Breast epithelium (tissue), 4 donors: Measurements from ENCODE around the gene GALNT8. TPM values are rescaled to one million over a fixed set of nuclear protein-coding genes. Genes with fewer than 3 reads are reported as not detected.

Experiments used
- DNase-seq, 2 donors: peaks; one replicate each; pipeline ENCODE4 v3.0.0-alpha.2; 2019; ENCODE audit warnings: low spot score in 2 of 2
- H3K27ac ChIP-seq, 2 donors: fragments of 200-600 bp; sonication (generic) in 1 of 2; one replicate each; pipeline ENCODE4 v1.5.1; 2016 to 2019; ENCODE audit warnings: mild to moderate bottlenecking in 1 of 2
- H3K27me3 ChIP-seq, 2 donors: fragments of 200-600 bp; sonication (generic) in 1 of 2; one replicate each; pipeline versions ENCODE4 v1.5.1 to v1.6.0; 2017 to 2019; ENCODE audit warnings: control low read depth in 1 of 2, mild to moderate bottlenecking in 1 of 2
- H3K36me3 ChIP-seq: fragments of 200-600 bp; one replicate; pipeline ENCODE4 v1.5.1; 2019
- H3K4me1 ChIP-seq, 2 donors: fragments of 200-600 bp; sonication (generic); one replicate each; pipeline ENCODE4 v1.5.1; 2016 to 2019; ENCODE audit warnings: control low read depth in 1 of 2
- H3K4me3 ChIP-seq, 3 donors: fragments of 200-600 bp; sonication (generic); 1 replicate in 2 of 3; 2 replicates in 1 of 3; pipeline ENCODE4 v1.5.1; 2016 to 2019; ENCODE audit warnings: mild to moderate bottlenecking in 3 of 3, moderate library complexity in 2 of 3
- H3K9me3 ChIP-seq, 2 donors: fragments of 200-600 bp; sonication (generic) in 1 of 2; one replicate each; pipeline ENCODE4 v1.5.1; 2016 to 2019; ENCODE audit warnings: control low read depth in 1 of 2
- CTCF ChIP-seq, 3 donors: fragments of 450-650 bp; IDR thresholded peaks; one replicate each; pipeline ENCODE4 v1.5.1; 2016 to 2017; ENCODE audit warnings: antibody characterized with exemption in 3 of 3, mild to moderate bottlenecking in 3 of 3, moderate library complexity in 3 of 3
- POLR2A ChIP-seq: fragments of 450-650 bp; IDR thresholded peaks from one replicate; pipeline ENCODE4 v1.6.1; 2016; ENCODE audit warnings: antibody characterized with exemption, mild to moderate bottlenecking, moderate library complexity
- POLR2AphosphoS5 ChIP-seq, 3 donors: sonication (generic); formaldehyde crosslinking; IDR thresholded peaks; one replicate each; pipeline ENCODE4 v1.6.1; 2017; ENCODE audit warnings: antibody characterized with exemption in 3 of 3
- intact Hi-C: fragments of 100-400 bp; cut with DNase I; formaldehyde crosslinking; loops from one replicate; pipeline ENCODE4 v1.15.1; 2023; ENCODE audit warnings: low total_unique reads
- total RNA-seq, 3 donors: library from RNA; depleted of rRNA; stranded (reverse); fragments of >200 nt; gene quantifications; one replicate each; pipeline ENCODE4 v1.1.0, GENCODE V29; 2016

Gene GALNT8
- total RNA-seq, 3 donors from 2014 or later: 1.3 to 2.7 (median 1.6) TPM

- no peaks in the 10 kb centered on the region for H3K4me1 ChIP-seq
- no peaks in the 10 kb centered on the region for H3K27me3 ChIP-seq
- no peaks in the 10 kb centered on the region for H3K36me3 ChIP-seq
- intact Hi-C loops: no loop called here
- H3K4me3 ChIP-seq: no peak overlapping the region
- H3K27ac ChIP-seq: no peak overlapping the region
- DNase-seq: no peak
- TF ChIP-seq POLR2AphosphoS5 (IDR thresholded peaks at IDR 0.05): no peak
- TF ChIP-seq CTCF (IDR thresholded peaks at IDR 0.05): no peak
- no peak for TF ChIP-seq POLR2A
- no peaks in the 10 kb centered on the region for H3K9me3 ChIP-seq
Observed at GRCh38 chr12:4723226-4723625, 3.0 kb downstream of the GALNT8 start.

GRCh38 chr12:4725057-4725456 is 4.9 kb downstream of the GALNT8 start:
- Histone ChIP-seq H3K4me3 (no peak overlapping the region), H3K27me3 (no peaks in the 10 kb centered on the region), H3K9me3 (no peaks in the 10 kb centered on the region), H3K4me1 (no peaks in the 10 kb centered on the region), H3K27ac (no peak overlapping the region), H3K36me3 (no peaks in the 10 kb centered on the region)
- TF ChIP-seq CTCF (IDR thresholded peaks at IDR 0.05) (no peak), POLR2AphosphoS5 (IDR thresholded peaks at IDR 0.05) (no peak), POLR2A (no peak)
- intact Hi-C loops: no loop called here
- no peak for DNase-seq

- Histone ChIP-seq H3K4me1 (no peaks in the 10 kb centered on the region), H3K9me3 (no peaks in the 10 kb centered on the region), H3K27me3 (no peaks in the 10 kb centered on the region), H3K27ac (no peak overlapping the region), H3K4me3 (no peak overlapping the region), H3K36me3 (no peaks in the 10 kb centered on the region)
- TF ChIP-seq POLR2A (no peak), POLR2AphosphoS5 (IDR thresholded peaks at IDR 0.05) (no peak), CTCF (IDR thresholded peaks at IDR 0.05) (no peak)
- DNase-seq: no peak
- intact Hi-C loops: no loop called here
Observed at GRCh38 chr12:4734625-4735340, 14.6 kb downstream of the GALNT8 start.

GRCh38 chr12:4736091-4736490 is 15.9 kb downstream of the GALNT8 start:
- no peaks in the 10 kb centered on the region for H3K36me3 ChIP-seq
- TF ChIP-seq POLR2AphosphoS5 (IDR thresholded peaks at IDR 0.05) (no peak), CTCF (IDR thresholded peaks at IDR 0.05) (no peak), POLR2A (no peak)
- H3K9me3 ChIP-seq: no peaks in the 10 kb centered on the region
- H3K27me3 ChIP-seq: no peaks in the 10 kb centered on the region
- no peak overlapping the region for H3K27ac ChIP-seq
- intact Hi-C loops: no loop called here
- DNase-seq: no peak
- H3K4me3 ChIP-seq: no peak overlapping the region
- H3K4me1 ChIP-seq: no peaks in the 10 kb centered on the region

GRCh38 chr12:4738541-4738940 is 18.3 kb downstream of the GALNT8 start:
- TF ChIP-seq POLR2A: no peak
- TF ChIP-seq CTCF (IDR thresholded peaks at IDR 0.05): no peak
- no peak for TF ChIP-seq POLR2AphosphoS5 (IDR thresholded peaks at IDR 0.05)
- no peak overlapping the region for H3K4me3 ChIP-seq
- no peaks in the 10 kb centered on the region for H3K9me3 ChIP-seq
- H3K27me3 ChIP-seq: no peaks in the 10 kb centered on the region
- no peak for DNase-seq
- H3K4me1 ChIP-seq: no peaks in the 10 kb centered on the region
- no peaks in the 10 kb centered on the region for H3K36me3 ChIP-seq
- intact Hi-C loops: no loop called here
- no peak overlapping the region for H3K27ac ChIP-seq
